Activated CD4-positive, CD25-positive, alpha-beta regulatory T cell treated with anti-CD3 and anti-CD28 coated beads, Interleukin-2, amount 50 U/mL, for 24 hours (primary cell): ENCODE data around the gene ABHD16A.
A peak's percentile ranks its signal among the peaks of the same experiment; 100 is the strongest.
"Not testable (repeated sequence)": the region's sequence is repeated elsewhere in the genome, so short reads cannot be mapped to it uniquely, and the experiment has no call there.

Experiments
- ATAC-seq, 2 donors: fragments of 150-1000 bp; cut with Tn5 transposase; one replicate each; pipeline ENCODE4 v1.10.0; 2021; ENCODE audit warnings: mild to moderate bottlenecking in 1 of 2, moderate library complexity in 1 of 2

The ABHD16A gene

GRCh38 chr6:31713991-31714684, 11.0 kb upstream of the ABHD16A start:
- no peak for ATAC-seq

GRCh38 chr6:31713465-31713864, 10.3 kb upstream of the ABHD16A start:
- no peak for ATAC-seq

- peak in 1 of 2 donors; percentile 45 for ATAC-seq
Measured at GRCh38 chr6:31712296-31712695, 9.2 kb upstream of the ABHD16A start.

- no peak for ATAC-seq
Measured at GRCh38 chr6:31711233-31711632, 8.1 kb upstream of the ABHD16A start.

- ATAC-seq, result no peak
Measured at GRCh38 chr6:31710523-31711219, 7.5 kb upstream of the ABHD16A start.

DNA sequence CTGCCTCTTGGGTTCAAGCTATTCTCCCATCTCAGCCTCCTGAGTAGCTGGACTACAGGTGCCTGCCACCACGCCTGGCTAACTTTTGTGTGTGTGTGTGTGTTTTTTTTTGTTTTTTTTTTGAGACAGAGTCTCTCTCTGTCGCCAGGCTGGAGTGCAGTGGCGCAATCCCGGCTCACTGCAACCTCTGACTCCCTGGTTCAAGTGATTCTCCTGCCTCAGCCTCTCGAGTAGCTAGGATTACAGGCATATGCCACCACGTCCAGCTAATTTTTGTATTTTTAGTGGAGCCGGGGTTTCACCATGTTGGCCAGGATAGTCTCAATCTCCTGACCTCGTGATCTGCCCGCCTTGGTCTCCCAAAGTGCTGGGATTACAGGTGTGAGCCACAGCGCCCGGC, 6.0 kb upstream of the ABHD16A start:
- ATAC-seq, result not testable (repeated sequence)

DNA sequence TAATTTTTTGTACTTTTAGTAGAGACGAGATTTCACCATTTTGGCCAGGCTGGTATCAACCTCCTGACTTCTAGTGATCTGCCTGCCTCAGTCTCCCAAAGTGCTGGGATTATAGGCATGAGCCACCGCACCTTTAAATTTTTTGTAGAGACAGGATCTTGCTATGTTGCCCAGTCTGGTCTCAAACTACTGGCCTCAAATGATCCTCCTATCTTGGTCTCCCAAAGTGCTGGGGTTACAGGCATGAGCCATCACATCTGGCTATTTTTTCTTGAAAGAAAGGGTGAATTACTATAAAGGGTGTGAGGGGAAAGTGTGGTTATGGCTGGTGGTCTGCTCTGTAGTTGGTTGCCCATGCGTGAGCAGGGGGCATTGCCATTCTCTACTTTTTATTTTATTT, 5.1 kb upstream of the ABHD16A start:
- no peak for ATAC-seq

DNA sequence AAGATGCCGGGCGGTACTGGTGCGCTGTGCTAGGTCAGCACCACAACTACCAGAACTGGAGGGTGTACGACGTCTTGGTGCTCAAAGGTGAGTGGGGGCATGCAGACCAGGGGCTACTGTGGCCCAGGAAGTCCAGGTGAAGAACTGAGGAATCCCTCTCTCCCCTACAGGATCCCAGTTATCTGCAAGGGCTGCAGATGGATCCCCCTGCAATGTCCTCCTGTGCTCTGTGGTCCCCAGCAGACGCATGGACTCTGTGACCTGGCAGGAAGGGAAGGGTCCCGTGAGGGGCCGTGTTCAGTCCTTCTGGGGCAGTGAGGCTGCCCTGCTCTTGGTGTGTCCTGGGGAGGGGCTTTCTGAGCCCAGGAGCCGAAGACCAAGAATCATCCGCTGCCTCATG, 4.6 kb upstream of the ABHD16A start:
- ATAC-seq, result no peak

DNA sequence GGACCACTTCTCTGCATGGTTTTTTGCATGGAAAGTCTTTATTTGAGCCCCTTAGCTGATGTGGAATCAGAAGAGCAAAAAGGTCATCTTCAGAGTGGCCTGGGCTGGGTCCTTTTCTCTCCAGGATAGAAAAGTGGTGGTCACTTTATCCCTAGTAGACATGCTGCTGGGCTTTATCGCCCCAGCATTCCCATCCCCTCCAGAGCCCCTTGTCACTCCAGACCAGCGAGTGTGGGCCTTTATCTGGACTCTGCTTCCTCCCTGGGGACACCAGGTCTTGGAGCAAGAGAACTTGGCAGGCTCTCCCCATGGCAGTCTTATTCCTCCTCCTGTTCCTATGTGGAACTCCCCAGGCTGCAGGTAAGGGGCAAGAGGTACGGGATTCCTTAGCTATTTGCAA, 3.5 kb upstream of the ABHD16A start, which contains the start of gene LY6G6F:
TSS of gene LY6G6F (plus strand) at position 268 of the 400 bp plus-strand sequence. CDS start at position 309, 41 bp downstream.
- ATAC-seq, result no peak

- ATAC-seq, result no peak
Measured at GRCh38 chr6:31705931-31706330, 2.8 kb upstream of the ABHD16A start.

DNA sequence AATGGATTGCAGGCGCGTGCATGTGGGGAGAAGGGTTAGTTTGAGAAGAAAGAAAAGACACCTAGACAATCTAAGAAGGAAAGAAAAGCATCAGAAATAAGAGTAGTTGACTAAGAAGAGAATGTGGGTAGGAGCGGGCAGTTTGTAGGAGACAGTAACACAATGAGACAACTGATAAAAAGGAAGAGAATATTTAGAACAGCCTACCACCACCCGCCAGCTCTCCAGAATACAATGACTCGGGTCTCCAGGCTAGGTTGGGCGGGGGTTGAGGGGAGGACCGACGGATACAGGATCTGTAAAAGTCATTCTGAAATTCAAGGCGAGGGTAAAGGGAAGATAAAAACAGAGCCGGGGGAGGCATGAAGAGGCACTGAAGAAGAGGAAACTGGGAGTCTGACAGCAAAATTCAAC, 712 bp downstream of the ABHD16A start:
- peak; percentile 5 to 11 for ATAC-seq

DNA sequence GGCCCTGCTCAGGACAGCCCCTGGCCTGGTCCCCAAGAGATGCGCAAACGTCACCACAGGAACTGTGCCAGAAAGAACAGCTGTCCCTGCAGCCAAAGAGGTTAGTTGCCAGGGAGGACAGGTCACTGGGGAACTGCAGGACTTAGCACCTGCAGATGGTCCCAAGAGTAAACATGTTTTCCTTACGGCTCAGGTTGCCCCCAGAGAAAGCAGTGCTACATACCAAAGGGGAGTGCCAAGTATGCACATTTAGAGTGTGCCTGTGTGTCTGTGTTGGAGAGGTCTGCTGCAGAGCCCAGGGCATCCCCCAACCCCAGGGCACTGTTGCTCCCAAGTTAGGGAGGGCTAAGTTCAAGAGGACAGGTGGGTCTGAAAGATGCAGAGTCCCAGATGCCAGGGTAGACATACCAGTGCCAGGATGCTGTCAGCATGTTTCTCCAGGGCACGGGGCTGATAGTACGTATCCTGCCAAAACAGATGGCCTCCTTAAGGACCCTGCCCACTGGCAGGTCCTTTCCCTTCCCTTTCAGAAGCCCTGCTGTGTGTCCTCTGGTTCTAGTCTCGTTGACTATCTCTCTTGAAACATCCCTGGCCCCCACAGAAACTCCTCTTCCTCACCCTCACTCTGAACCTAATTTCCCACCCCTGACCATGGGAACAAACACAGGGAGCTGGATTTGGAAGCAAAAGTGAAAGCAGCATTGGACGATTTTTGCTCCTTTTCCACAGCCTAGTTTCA, 1.3 kb downstream of the ABHD16A start:
- ATAC-seq, result no peak

DNA sequence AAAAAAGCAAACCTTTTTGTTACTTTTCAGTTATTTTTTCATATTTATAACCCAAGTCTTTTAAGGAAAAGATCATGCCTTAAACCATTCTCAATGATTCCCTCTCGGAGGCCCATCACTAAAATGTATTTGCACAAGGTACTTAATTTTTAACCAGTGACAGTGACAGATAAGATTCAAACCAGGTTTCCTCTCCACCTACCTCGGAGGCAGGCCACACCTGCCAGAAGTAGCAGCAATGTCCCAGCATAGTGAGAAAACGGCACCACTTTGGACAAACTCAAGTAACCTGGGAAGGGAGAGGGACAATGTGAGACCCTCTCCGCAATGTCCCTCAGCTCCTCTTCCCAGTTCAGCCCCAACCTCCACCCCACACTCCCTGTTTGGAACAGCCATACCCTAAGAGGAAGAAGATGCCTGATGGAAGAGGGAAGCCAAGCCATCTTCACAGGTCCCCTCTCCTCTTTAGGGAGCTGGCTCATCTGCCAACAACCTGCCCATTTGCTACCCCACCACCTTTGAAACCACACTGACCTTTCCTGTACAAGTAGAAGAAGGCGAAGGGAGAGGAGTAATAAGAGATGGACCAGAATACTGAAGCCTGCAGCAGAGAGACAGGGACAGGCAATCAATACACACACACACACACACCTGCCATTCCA, 2.3 kb downstream of the ABHD16A start:
- no peak for ATAC-seq

- ATAC-seq, result peak in 1 of 2 donors; percentile 60
Measured at GRCh38 chr6:31697555-31697954, 5.6 kb downstream of the ABHD16A start.

DNA sequence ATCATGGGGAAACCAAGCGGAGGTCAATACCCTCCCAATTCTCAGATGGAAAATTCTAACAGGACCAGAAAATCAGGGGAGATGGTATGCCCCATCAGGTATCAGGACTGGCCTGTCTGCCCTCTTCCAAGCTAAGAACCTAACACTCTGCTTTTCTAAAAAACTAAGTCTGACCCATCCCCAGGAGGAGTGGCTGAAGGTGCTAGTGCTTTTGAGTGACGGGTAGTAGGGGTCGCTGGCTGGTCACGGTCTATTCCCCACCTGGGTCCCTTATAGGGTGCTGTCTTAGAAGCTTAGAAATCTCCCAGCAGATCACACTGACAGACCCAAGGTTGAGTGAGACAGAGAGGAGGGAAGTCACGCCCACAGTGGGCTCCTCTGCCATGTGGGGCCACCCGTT, 9.6 kb downstream of the ABHD16A start:
- ATAC-seq, result no peak

DNA sequence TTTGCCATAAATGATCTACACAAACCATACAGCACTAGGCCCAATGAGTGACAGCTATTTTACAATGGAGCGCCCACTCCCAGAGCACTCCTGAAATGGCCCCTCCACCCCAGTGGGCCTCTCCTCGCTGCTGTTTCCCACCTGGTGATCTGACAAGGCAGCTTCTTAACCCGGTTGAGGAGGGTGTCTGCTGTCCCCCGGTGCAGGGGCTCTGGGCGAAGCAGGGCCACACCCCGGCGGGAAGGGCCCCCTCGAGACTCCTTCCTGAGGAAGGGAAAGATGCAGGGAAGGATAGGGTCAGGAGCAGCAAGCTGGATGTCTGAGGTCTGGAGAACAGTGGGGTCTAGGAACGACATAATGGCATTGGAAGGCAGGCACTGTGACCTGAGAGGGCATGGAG, 10.2 kb downstream of the ABHD16A start:
- no peak for ATAC-seq

- ATAC-seq, result no peak
Measured at GRCh38 chr6:31692353-31692752, 10.8 kb downstream of the ABHD16A start.

DNA sequence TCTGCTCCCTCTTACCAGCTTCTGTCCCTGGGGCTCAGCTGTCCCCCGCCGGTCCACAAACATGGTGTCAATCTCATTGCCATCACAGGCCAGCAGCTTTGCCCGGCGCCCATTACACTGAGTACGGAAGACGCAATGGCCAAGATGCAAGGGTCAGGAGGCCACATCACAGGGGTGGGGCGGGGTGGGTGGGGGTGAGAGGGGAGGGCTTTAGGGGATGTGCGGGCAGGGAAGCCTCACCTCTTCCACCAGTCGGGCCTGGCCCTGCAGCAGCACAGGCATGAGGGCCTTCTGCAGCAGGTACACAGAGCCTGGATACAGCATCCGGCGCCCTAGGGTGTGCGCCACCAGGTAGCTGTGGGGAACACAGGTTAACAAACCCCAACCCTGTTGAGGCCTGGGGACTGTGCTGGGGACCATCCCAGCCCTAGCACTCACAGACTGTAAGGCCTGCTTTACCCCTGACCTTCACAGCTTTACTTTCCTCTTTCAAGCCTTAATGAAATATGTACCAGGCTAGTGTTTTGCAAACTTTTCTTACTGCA, 11.5 kb downstream of the ABHD16A start:
- ATAC-seq, result no peak

DNA sequence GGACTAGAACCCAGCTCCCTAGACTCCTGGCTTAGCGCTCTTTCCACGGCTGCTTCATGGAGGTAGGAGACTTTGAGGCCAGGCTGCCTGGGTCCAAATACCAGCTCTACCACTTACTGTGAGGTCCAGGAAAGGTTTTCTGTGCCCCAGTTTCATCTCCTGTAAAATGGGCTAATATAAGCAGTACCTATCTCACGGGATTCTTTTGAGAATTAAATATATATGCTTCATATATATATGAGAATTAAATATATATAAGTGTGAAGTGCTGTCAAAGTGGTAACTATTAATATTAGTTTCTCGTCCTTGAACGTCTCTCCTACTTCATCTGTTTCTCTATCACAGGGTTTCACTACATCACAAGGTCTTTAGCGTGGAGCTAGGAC, 12.1 kb downstream of the ABHD16A start:
- ATAC-seq, result no peak

- ATAC-seq, result no peak
Measured at GRCh38 chr6:31690231-31691077, 12.7 kb downstream of the ABHD16A start.

GRCh38 chr6:31689249-31690110, 13.6 kb downstream of the ABHD16A start:
- no peak for ATAC-seq
